HG02870 (cell line): Measurements from ENCODE around the gene REELD1.

Experiments
- ATAC-seq: cut with Tn5 transposase; IDR thresholded peaks from one replicate; pipeline ENCODE4 v1.9.1; 2021; ENCODE audit warnings: mild to moderate bottlenecking, moderate library complexity; ENCODE audit not compliant: unreplicated experiment

REELD1 gene

GRCh38 chr4:146214238-146214637 lies at the start of gene REELD1:
Gene REELD1 (plus strand): TSS chr4:146214538. CDS start chr4:146216953, 2,415 bp downstream.
- no peak for ATAC-seq

GRCh38 chr4:146165221-146165620 lies 49.1 kb upstream of the REELD1 start:
- no peak for ATAC-seq

GRCh38 chr4:146165840-146166239 lies 48.5 kb upstream of the REELD1 start:
- no peak for ATAC-seq

GRCh38 chr4:146170149-146170548 lies 44.2 kb upstream of the REELD1 start:
- ATAC-seq = no peak

- ATAC-seq = peak; percentile 83
Measured at GRCh38 chr4:146175541-146176453, 38.5 kb upstream of the REELD1 start, which contains the start of gene LSM6. Gene LSM6 (plus strand): TSS chr4:146175718. CDS start chr4:146182922, 7,204 bp downstream.

GRCh38 chr4:146176891-146177290 lies 37.4 kb upstream of the REELD1 start:
- ATAC-seq = no peak

GRCh38 chr4:146178126-146178525 lies 36.2 kb upstream of the REELD1 start:
- no peak for ATAC-seq

GRCh38 chr4:146179784-146180370 lies 34.5 kb upstream of the REELD1 start:
- ATAC-seq = no peak

GRCh38 chr4:146182443-146182842 lies 31.9 kb upstream of the REELD1 start:
- ATAC-seq = no peak

- ATAC-seq = no peak
Measured at GRCh38 chr4:146183209-146183608, 31.1 kb upstream of the REELD1 start.

GRCh38 chr4:146186041-146186440 lies 28.3 kb upstream of the REELD1 start:
- no peak for ATAC-seq

GRCh38 chr4:146186596-146186995 lies 27.7 kb upstream of the REELD1 start:
- no peak for ATAC-seq

- ATAC-seq = no peak
Measured at GRCh38 chr4:146190456-146190855, 23.9 kb upstream of the REELD1 start.

GRCh38 chr4:146191766-146192458 lies 22.4 kb upstream of the REELD1 start:
- no peak for ATAC-seq

GRCh38 chr4:146193628-146194027 lies 20.7 kb upstream of the REELD1 start:
- ATAC-seq = no peak

GRCh38 chr4:146194212-146194611 lies 20.1 kb upstream of the REELD1 start:
- no peak for ATAC-seq

GRCh38 chr4:146202665-146203064 lies 11.7 kb upstream of the REELD1 start:
- ATAC-seq = no peak

GRCh38 chr4:146207410-146207809 lies 6.9 kb upstream of the REELD1 start:
- ATAC-seq = no peak

GRCh38 chr4:146210890-146211289 lies 3.4 kb upstream of the REELD1 start:
- ATAC-seq = no peak

GRCh38 chr4:146211440-146211839 lies 2.9 kb upstream of the REELD1 start:
- ATAC-seq = no peak

- no peak for ATAC-seq
Measured at GRCh38 chr4:146212781-146213180, 1.6 kb upstream of the REELD1 start.

- ATAC-seq = no peak
Measured at GRCh38 chr4:146222313-146222712, 8.0 kb downstream of the REELD1 start.
